Panc1 (cell line): ENCODE measurements around the gene CEP164. TPM values are rescaled to one million over a fixed set of nuclear protein-coding genes. Genes with fewer than 3 reads are reported as not detected.

Source experiments
- ATAC-seq: fragments of 200-7000 bp; cut with Tn5 transposase; 2 replicates; pipeline ENCODE4 v1.9.1; 2020; ENCODE audit warnings: mild to moderate bottlenecking, moderate library complexity
- BruUV-seq: library from RNA; stranded (reverse); fragments of 400-500 nt; replicated peaks from 2 replicates; lab custom pipeline; 2021; lab: Mats Ljungman, UMichigan
- CTCF ChIA-PET: fragments of 300-600 bp; sonication (Branson Sonifier 250); formaldehyde crosslinking; loops from one replicate; lab custom pipeline; 2022; ENCODE audit warnings: antibody characterized with exemption; lab: Charles Lee
- POLR2A ChIA-PET: fragments of 300-600 bp; sonication (Branson Sonifier 250); formaldehyde crosslinking; loops from one replicate; lab custom pipeline; 2022; ENCODE audit warnings: antibody characterized with exemption; lab: Charles Lee
- DNase-seq: peaks from one replicate; pipeline ENCODE4 v3.0.0-alpha.2; 2010; ENCODE audit warnings: low read depth, low spot score
- H3K27ac ChIP-seq: 2 replicates; pipeline ENCODE4 v1.5.1; 2011; ENCODE audit warnings: mild to moderate bottlenecking, low read length, inconsistent platforms
- H3K27me3 ChIP-seq: fragments of 200-500 bp; sonication (Bioruptor generic); 2 replicates; pipeline ENCODE4 v1.6.0; 2014; ENCODE audit warnings: low read length, inconsistent platforms; ENCODE audit not compliant: control insufficient read depth, insufficient read depth
- H3K36me3 ChIP-seq: fragments of 200-500 bp; sonication (Bioruptor generic); 2 replicates; pipeline ENCODE4 v1.5.1; 2014; ENCODE audit warnings: inconsistent platforms, mild to moderate bottlenecking, low read length, moderate library complexity; ENCODE audit not compliant: control insufficient read depth, insufficient read depth
- H3K4me1 ChIP-seq: 2 replicates; pipeline ENCODE4 v1.5.1; 2011; ENCODE audit warnings: inconsistent platforms, mild to moderate bottlenecking, low read length, moderate library complexity; ENCODE audit not compliant: control insufficient read depth, insufficient read depth
- H3K4me3 ChIP-seq, 2 experiments: 2 replicates each; pipeline ENCODE4 v1.5.1; 2011 to 2012; ENCODE audit warnings: low read depth in 2 of 2, low read length in 2 of 2, mild to moderate bottlenecking in 2 of 2, inconsistent platforms in 1 of 2, moderate library complexity in 1 of 2
- H3K9me3 ChIP-seq: fragments of 200-500 bp; sonication (Bioruptor generic); 2 replicates; pipeline ENCODE4 v1.5.1; 2014; ENCODE audit warnings: low read depth, mild to moderate bottlenecking, inconsistent platforms, low read length, moderate library complexity; ENCODE audit not compliant: control insufficient read depth, insufficient read depth
- CTCF ChIP-seq: fragments of 450-650 bp; IDR thresholded peaks from 2 replicates; pipeline ENCODE4 v1.5.1; 2017; ENCODE audit warnings: mild to moderate bottlenecking
- POLR2AphosphoS5 ChIP-seq: IDR thresholded peaks from 2 replicates; pipeline ENCODE4 v1.6.1; 2012; ENCODE audit warnings: mild to moderate bottlenecking, low read depth, low read length, moderate library complexity
- REST ChIP-seq, 2 experiments: IDR thresholded peaks; 2 replicates each; pipeline ENCODE4 v1.6.1; 2011 to 2012; ENCODE audit warnings: low read depth in 2 of 2, control low read depth in 1 of 2, low read length in 1 of 2, mild to moderate bottlenecking in 1 of 2, moderate library complexity in 1 of 2; ENCODE audit not compliant: insufficient read depth in 1 of 2
- SIN3A ChIP-seq: IDR thresholded peaks from 2 replicates; pipeline ENCODE4 v1.6.1; 2012; ENCODE audit warnings: low read depth, mild to moderate bottlenecking, low read length, moderate library complexity, borderline replicate concordance; ENCODE audit not compliant: insufficient read depth
- TCF7L2 ChIP-seq: IDR thresholded peaks from 2 replicates; pipeline ENCODE4 v1.6.1; 2011; ENCODE audit warnings: mild to moderate bottlenecking, low read depth, low read length, inconsistent platforms
- in situ Hi-C: cut with HindIII; loops from 2 replicates; pipeline ENCODE4 v1.10.0; 2016; ENCODE audit warnings: low sequenced_read_pairs, low pct_unique_long_range_greater_than_20kb
- intact Hi-C: fragments of 100-400 bp; cut with micrococcal nuclease; formaldehyde crosslinking; loops from one replicate; pipeline ENCODE4 v1.10.0; 2022; ENCODE audit not compliant: unreplicated experiment
- total RNA-seq: library from RNA; stranded (reverse); gene quantifications from one replicate; pipeline ENCODE4 v1.2.1, GENCODE V29; 2021; ENCODE audit not compliant: unreplicated experiment

Gene CEP164
- total RNA-seq, 1 experiment from 2014 or later = 75.4 TPM

GRCh38 chr11:117428186-117428855 is 100.7 kb downstream of the CEP164 start:
- CTCF ChIA-PET = interaction anchor here (1.4 to 4.3 kb wide), 2 partner anchors 380 to 382 kb away, joined by 4 to 50 read pairs; no protein-coding TSS in a partner anchor
- intact Hi-C loops (loop anchor here (5.0 to 10.0 kb wide), 2 partner anchors 194 to 526 kb away; no protein-coding TSS in a partner anchor), in situ Hi-C loops (loop anchor here (25.0 kb wide), 1 partner anchor 384 kb away; the partner anchor contains the start of gene FXYD2)
- H3K9me3 ChIP-seq = no peaks in the 10 kb centered on the region
- H3K36me3 ChIP-seq = no peaks in the 10 kb centered on the region
- TF ChIP-seq TCF7L2 (no peak), SIN3A (no peak), CTCF (no peak), POLR2AphosphoS5 (no peak), REST (IDR thresholded peaks at IDR 0.05; ENCODE audit: insufficient read depth in 1 of 2, low read depth in 2 of 2, low read length in 1 of 2) (no peak)
- no peak overlapping the region for H3K27ac ChIP-seq
- no peak for ATAC-seq
- no peaks in the 10 kb centered on the region for H3K4me1 ChIP-seq
- no peak for DNase-seq
- POLR2A ChIA-PET = no interaction called here
- no peak overlapping the region for H3K4me3 ChIP-seq
- no peaks in the 10 kb centered on the region; the same call in 1 of the 2 replicates for H3K27me3 ChIP-seq
- BruUV-seq = no TSS peak

- Histone ChIP-seq H3K27ac (no peak overlapping the region), H3K27me3 (no peaks in the 10 kb centered on the region; the same call in 1 of the 2 replicates), H3K9me3 (no peaks in the 10 kb centered on the region), H3K4me1 (no peaks in the 10 kb centered on the region), H3K4me3 (no peak overlapping the region), H3K36me3 (no peaks in the 10 kb centered on the region)
- no peak for TF ChIP-seq TCF7L2
- no peak for TF ChIP-seq POLR2AphosphoS5
- TF ChIP-seq REST (IDR thresholded peaks at IDR 0.05; ENCODE audit: insufficient read depth in 1 of 2, low read depth in 2 of 2, low read length in 1 of 2) = no peak
- no peak for TF ChIP-seq CTCF
- no peak for TF ChIP-seq SIN3A
- ChIA-PET POLR2A (no interaction called here), CTCF (interaction anchor here (1.4 kb wide), 1 partner anchor 381 kb away, joined by 4 read pairs; no protein-coding TSS in a partner anchor)
- intact Hi-C loops = loop anchor here (5.0 to 10.0 kb wide), 2 partner anchors 193 to 526 kb away; no protein-coding TSS in a partner anchor
- BruUV-seq = no TSS peak
- ATAC-seq (0 out of 2 replicates have a peak, but pooled peaks have one; percentile 14), DNase-seq (no peak)
- in situ Hi-C loops = loop anchor here (25.0 kb wide), 1 partner anchor 383 kb away; the partner anchor contains the start of gene FXYD2
These were observed 101.2 kb downstream of the CEP164 start for GRCh38 chr11:117428856-117429229.
